H9 (cell line): Measurements from ENCODE around the gene TRMT10C. TPM values are rescaled to one million over a fixed set of nuclear protein-coding genes. Genes with fewer than 3 reads are reported as not detected.
A peak's percentile ranks its signal among the peaks of the same experiment; 100 is the strongest.

Experiments used
- DNase-seq: peaks from one replicate; pipeline ENCODE4 v3.0.0-alpha.2; 2017
- H2AFZ ChIP-seq: one replicate; pipeline ENCODE4 v1.6.1; 2013; ENCODE audit warnings: mild to moderate bottlenecking, low read length, control low read depth, moderate library complexity
- H2AK5ac ChIP-seq: 2 replicates; pipeline ENCODE4 v1.6.1; 2013; ENCODE audit warnings: low read length, control low read depth, mixed read lengths; ENCODE audit not compliant: insufficient read length
- H2BK120ac ChIP-seq: one replicate; pipeline ENCODE4 v1.6.1; 2013; ENCODE audit warnings: low read depth, mild to moderate bottlenecking, low read length, control low read depth, inconsistent platforms; ENCODE audit not compliant: poor library complexity, severe bottlenecking
- H2BK12ac ChIP-seq: 2 replicates; pipeline ENCODE4 v1.6.1; 2013; ENCODE audit warnings: low read length, control low read depth, mixed read lengths, low read depth; ENCODE audit not compliant: insufficient read length
- H2BK15ac ChIP-seq: 2 replicates; pipeline ENCODE4 v1.6.1; 2013; ENCODE audit warnings: low read depth, low read length, control low read depth
- H2BK20ac ChIP-seq: one replicate; pipeline ENCODE4 v1.6.1; 2013; ENCODE audit warnings: low read depth, mild to moderate bottlenecking, low read length, control low read depth, inconsistent platforms; ENCODE audit not compliant: poor library complexity, severe bottlenecking
- H2BK5ac ChIP-seq: 2 replicates; pipeline ENCODE4 v1.6.1; 2013; ENCODE audit warnings: low read length, control low read depth, mixed read lengths; ENCODE audit not compliant: insufficient read length
- H3K14ac ChIP-seq: 2 replicates; pipeline ENCODE4 v1.6.1; 2013; ENCODE audit warnings: low read length, control low read depth; ENCODE audit not compliant: insufficient read depth
- H3K18ac ChIP-seq: 2 replicates; pipeline ENCODE4 v1.6.1; 2013; ENCODE audit warnings: low read depth, mild to moderate bottlenecking, mixed read lengths, low read length, control low read depth; ENCODE audit not compliant: insufficient read length
- H3K23ac ChIP-seq: 2 replicates; pipeline ENCODE4 v1.6.1; 2013; ENCODE audit warnings: low read length, control low read depth, mixed read lengths, low read depth; ENCODE audit not compliant: insufficient read length
- H3K23me2 ChIP-seq: 2 replicates; pipeline ENCODE4 v1.6.1; 2013; ENCODE audit warnings: low read depth, mild to moderate bottlenecking, mixed read lengths, low read length, control low read depth; ENCODE audit not compliant: insufficient read length, poor library complexity, severe bottlenecking
- H3K27ac ChIP-seq: 2 replicates; pipeline ENCODE4 v1.5.1; 2013; ENCODE audit warnings: low read length, control low read depth, mixed read lengths, low read depth; ENCODE audit not compliant: insufficient read length
- H3K27me3 ChIP-seq: 2 replicates; pipeline ENCODE4 v1.6.1; 2013; ENCODE audit warnings: low read length, control low read depth, inconsistent platforms; ENCODE audit not compliant: insufficient read depth
- H3K4ac ChIP-seq: 2 replicates; pipeline ENCODE4 v1.6.1; 2013; ENCODE audit warnings: low read depth, mild to moderate bottlenecking, control low read depth, inconsistent platforms, low read length, moderate library complexity
- H3K4me1 ChIP-seq: 2 replicates; pipeline ENCODE4 v1.6.1; 2013; ENCODE audit warnings: low read length, control low read depth, inconsistent platforms; ENCODE audit not compliant: insufficient read depth
- H3K4me2 ChIP-seq: 2 replicates; pipeline ENCODE4 v1.6.1; 2013; ENCODE audit warnings: low read length, control low read depth, mixed read lengths; ENCODE audit not compliant: insufficient read length, insufficient read depth
- H3K56ac ChIP-seq: 2 replicates; pipeline ENCODE4 v1.6.1; 2013; ENCODE audit warnings: low read depth, mild to moderate bottlenecking, mixed read lengths, low read length, control low read depth; ENCODE audit not compliant: insufficient read length
- H3K79me1 ChIP-seq: 2 replicates; pipeline ENCODE4 v1.6.1; 2013; ENCODE audit warnings: low read depth, mild to moderate bottlenecking, moderate library complexity, low read length, control low read depth, inconsistent platforms; ENCODE audit not compliant: insufficient read depth, poor library complexity, severe bottlenecking
- H3K79me2 ChIP-seq: 2 replicates; pipeline ENCODE4 v1.6.1; 2013; ENCODE audit warnings: low read length, control low read depth, inconsistent platforms; ENCODE audit not compliant: insufficient read depth
- H3K9ac ChIP-seq: 2 replicates; pipeline ENCODE4 v1.6.1; 2013; ENCODE audit warnings: low read length, control low read depth, mixed read lengths; ENCODE audit not compliant: insufficient read length; ENCODE audit errors: extremely low read depth
- H3K9me3 ChIP-seq: one replicate; pipeline ENCODE4 v1.6.1; 2013; ENCODE audit warnings: low read depth, low read length, inconsistent platforms; ENCODE audit not compliant: control insufficient read depth
- H3T11ph ChIP-seq: one replicate; pipeline ENCODE4 v1.6.1; 2013; ENCODE audit warnings: mild to moderate bottlenecking, low read length, control low read depth, inconsistent platforms
- H4K20me1 ChIP-seq: one replicate; pipeline ENCODE4 v1.6.1; 2013; ENCODE audit not compliant: control insufficient read depth, insufficient read length, insufficient read depth
- H4K5ac ChIP-seq: 2 replicates; pipeline ENCODE4 v1.6.1; 2013; ENCODE audit warnings: low read depth, mild to moderate bottlenecking, mixed read lengths, low read length, control low read depth; ENCODE audit not compliant: insufficient read length
- H4K8ac ChIP-seq: replicated peaks from 2 replicates; pipeline ENCODE4 v1.6.1; 2013; ENCODE audit warnings: low read length, control low read depth, mixed read lengths, low read depth; ENCODE audit not compliant: insufficient read length
- H4K91ac ChIP-seq: 2 replicates; pipeline ENCODE4 v1.6.1; 2013; ENCODE audit warnings: low read depth, mild to moderate bottlenecking, moderate library complexity, mixed read lengths, low read length, control low read depth; ENCODE audit not compliant: insufficient read length
- H3K27ac Mint-ChIP-seq, 3 experiments: 2 replicates in 2 of 3; 3 replicates in 1 of 3; pipeline ENCODE4 v1.8.0; 2020 to 2021; ENCODE audit warnings: mixed read lengths in 3 of 3, mild to moderate bottlenecking in 1 of 3, moderate library complexity in 1 of 3
- H3K27me3 Mint-ChIP-seq: 2 replicates; pipeline ENCODE4 v1.8.0; 2021; ENCODE audit warnings: low read depth, mild to moderate bottlenecking, moderate library complexity, mixed read lengths
- H3K36me3 Mint-ChIP-seq, 3 experiments: 2 replicates in 2 of 3; 3 replicates in 1 of 3; pipeline ENCODE4 v1.8.0; 2020 to 2021; ENCODE audit warnings: low read depth in 3 of 3, mixed read lengths in 3 of 3; ENCODE audit not compliant: insufficient read depth in 1 of 3
- H3K4me1 Mint-ChIP-seq, 2 experiments: 2 replicates each; pipeline ENCODE4 v1.8.0; 2020; ENCODE audit warnings: mixed read lengths in 2 of 2
- H3K4me3 Mint-ChIP-seq, 2 experiments: 2 replicates in 1 of 2; 3 replicates in 1 of 2; pipeline ENCODE4 v1.8.0; 2020 to 2021; ENCODE audit warnings: mild to moderate bottlenecking in 2 of 2, mixed read lengths in 2 of 2, moderate library complexity in 1 of 2
- H3K9me3 Mint-ChIP-seq, 2 experiments: 2 replicates in 1 of 2; 3 replicates in 1 of 2; pipeline ENCODE4 v1.8.0; 2020; ENCODE audit warnings: mild to moderate bottlenecking in 2 of 2, mixed read lengths in 2 of 2, moderate library complexity in 1 of 2
- whole genome bisulfite sequencing: extraction: QIAGEN DNeasy Blood & Tissue Kit; methylation state at CpG from one replicate; pipeline ENCODE4 v1.1.7; 2013; ENCODE audit warnings: missing lambda C conversion rate, low lambda C conversion rate, mixed read lengths; ENCODE audit not compliant: insufficient read length; ENCODE audit errors: extremely low coverage; 5-methylcytosine and 5-hydroxymethylcytosine counted together
- total RNA-seq: library from RNA; stranded (reverse); gene quantifications from 2 replicates; pipeline ENCODE4 v1.2.1, GENCODE V29; 2021
- TF ChIP-seq, protein P1 (sequence below): fragments of 200-600 bp; sonication (generic); conservative IDR thresholded peaks from 3 replicates; pipeline ENCODE4 v1.8.0; 2021; ENCODE audit warnings: antibody characterized with exemption, mild to moderate bottlenecking

TRMT10C gene
- total RNA-seq, 1 experiment from 2014 or later = 53.6 TPM

DNA sequence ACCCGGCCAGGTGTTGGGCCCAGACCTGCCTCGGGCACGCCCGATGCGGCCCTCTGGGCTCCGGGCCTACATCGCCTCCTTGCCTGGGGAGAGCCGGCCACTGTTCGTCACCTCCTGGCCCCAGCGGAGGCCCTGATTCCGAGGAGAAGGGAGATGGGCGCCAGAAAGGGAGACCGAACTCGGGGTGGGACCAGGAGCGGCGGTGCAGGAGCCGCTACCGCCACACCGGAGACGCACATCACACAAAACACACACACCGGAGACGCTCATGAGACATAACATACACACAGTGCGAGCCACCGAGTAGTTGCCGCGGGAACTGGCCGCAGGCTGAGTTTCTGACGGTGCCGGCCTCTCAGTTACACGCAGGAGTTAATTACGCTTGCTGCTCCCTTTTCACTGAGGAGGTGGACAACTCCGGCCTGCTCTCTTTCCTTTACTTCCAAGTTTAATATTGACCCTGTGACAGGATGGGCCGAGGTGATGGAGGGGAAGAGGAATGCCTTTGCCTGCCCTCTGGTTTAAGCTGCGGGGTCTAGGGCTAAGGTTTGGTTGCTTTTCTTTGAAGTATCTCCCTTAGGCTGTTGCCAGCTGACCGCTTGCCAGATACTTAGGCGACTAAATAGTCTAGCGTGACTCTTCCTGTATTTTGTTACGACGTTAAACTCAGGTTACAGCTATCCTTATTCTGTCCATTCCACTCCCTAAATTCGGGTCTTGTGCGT lies 12.9 kb downstream of the TRMT10C start:
- Histone ChIP-seq H3K79me2 (peaks cover 15% of the 10 kb centered on the region; the same call in 1 of the 2 replicates), H4K5ac (peak overlapping the region; percentile 54), H4K91ac (peak overlapping the region; percentile 42), H3K18ac (peak overlapping the region; percentile 94), H3K56ac (no peak overlapping the region), H2BK120ac (no peak overlapping the region), H3K4ac (peak overlapping the region; percentile 15; the same call in 1 of the 2 replicates), H3T11ph (no peak overlapping the region), H2BK15ac (no peak overlapping the region), H2BK5ac (peak overlapping the region; percentile 26), H2AK5ac (no peak overlapping the region), H2BK12ac (no peak overlapping the region), H3K27ac (peak overlapping the region; percentile 7), H4K20me1 (no peaks in the 10 kb centered on the region), H3K23ac (no peak overlapping the region), H3K14ac (peak overlapping the region; percentile 93), H3K4me1 (no peaks in the 10 kb centered on the region), H3K79me1 (peaks cover 2% of the 10 kb centered on the region), H3K9ac (peak overlapping the region; percentile 99), H3K27me3 (no peaks in the 10 kb centered on the region), H3K23me2 (no peaks in the 10 kb centered on the region), H2BK20ac (no peak overlapping the region), H3K4me2 (peak overlapping the region; percentile 74), H4K8ac (no peak overlapping the region), H3K9me3 (no peaks in the 10 kb centered on the region), H2AFZ (no peak overlapping the region)
- Mint-ChIP-seq H3K27me3 (no peaks in the 10 kb centered on the region), H3K9me3 (no peaks in the 10 kb centered on the region), H3K27ac (peak overlapping the region; percentile 98 to 100 (median 99)), H3K4me3 (peak overlapping the region; percentile 90 to 93), H3K36me3 (peaks cover 8 to 18% (median 16%) of the 10 kb centered on the region in 3 experiments), H3K4me1 (peaks cover 17 to 19% of the 10 kb centered on the region in 2 experiments)
- DNase-seq = peak; percentile 48
- TF ChIP-seq, protein P1, sequence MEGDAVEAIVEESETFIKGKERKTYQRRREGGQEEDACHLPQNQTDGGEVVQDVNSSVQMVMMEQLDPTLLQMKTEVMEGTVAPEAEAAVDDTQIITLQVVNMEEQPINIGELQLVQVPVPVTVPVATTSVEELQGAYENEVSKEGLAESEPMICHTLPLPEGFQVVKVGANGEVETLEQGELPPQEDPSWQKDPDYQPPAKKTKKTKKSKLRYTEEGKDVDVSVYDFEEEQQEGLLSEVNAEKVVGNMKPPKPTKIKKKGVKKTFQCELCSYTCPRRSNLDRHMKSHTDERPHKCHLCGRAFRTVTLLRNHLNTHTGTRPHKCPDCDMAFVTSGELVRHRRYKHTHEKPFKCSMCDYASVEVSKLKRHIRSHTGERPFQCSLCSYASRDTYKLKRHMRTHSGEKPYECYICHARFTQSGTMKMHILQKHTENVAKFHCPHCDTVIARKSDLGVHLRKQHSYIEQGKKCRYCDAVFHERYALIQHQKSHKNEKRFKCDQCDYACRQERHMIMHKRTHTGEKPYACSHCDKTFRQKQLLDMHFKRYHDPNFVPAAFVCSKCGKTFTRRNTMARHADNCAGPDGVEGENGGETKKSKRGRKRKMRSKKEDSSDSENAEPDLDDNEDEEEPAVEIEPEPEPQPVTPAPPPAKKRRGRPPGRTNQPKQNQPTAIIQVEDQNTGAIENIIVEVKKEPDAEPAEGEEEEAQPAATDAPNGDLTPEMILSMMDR = no peak
- no CpG with 5 or more reads among the region's 41 CpGs for WGBS
